ENCODE data around the gene GPD2.
A peak's percentile ranks its signal among the peaks of the same experiment; 100 is the strongest.

GPD2 gene

DNA sequence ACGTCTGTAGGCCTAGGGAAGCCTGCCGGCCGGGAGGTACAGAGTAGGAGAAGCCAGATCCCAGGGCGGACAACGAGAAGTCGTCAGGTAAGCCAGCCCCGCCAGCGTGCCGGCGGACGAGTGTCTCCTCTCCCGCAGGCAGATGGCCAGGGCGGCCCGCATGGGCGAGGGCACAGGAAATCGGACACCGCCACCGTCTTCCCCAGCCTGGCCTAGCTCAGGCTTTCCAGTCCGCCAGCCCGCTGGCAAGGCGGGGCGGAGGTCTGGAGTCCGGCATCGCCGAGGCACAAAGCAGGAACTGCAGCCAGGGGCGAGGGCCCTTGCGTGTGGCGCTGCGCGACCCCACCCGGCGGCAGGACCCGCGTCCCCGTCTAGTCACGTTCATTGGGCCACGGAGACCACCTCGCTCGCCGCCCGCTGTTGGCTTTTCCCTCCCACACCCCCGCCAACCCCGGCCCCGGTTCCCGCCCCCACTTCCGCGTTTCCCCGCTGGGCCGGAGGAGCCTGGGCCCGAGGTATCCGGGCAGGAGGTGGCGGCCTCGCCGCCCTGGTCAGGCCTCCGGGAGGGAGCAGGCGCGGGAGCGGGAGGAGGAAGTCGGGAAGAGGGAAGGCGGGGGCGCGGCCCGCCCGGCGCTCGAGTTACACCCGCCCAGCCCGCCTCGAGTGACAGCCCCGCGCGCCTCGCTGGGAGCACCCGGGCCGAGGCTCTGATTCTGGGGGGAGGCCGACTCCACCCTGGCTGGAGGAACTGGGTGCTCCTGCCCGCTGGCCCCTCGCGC lies at the start of gene GPD2:
TSS of gene GPD2 (plus strand) at position 662 of the 779 bp plus-strand sequence. CDS start 39,727 bp downstream, outside the sequence.
- DNase-seq: peak; percentile 87

DNA sequence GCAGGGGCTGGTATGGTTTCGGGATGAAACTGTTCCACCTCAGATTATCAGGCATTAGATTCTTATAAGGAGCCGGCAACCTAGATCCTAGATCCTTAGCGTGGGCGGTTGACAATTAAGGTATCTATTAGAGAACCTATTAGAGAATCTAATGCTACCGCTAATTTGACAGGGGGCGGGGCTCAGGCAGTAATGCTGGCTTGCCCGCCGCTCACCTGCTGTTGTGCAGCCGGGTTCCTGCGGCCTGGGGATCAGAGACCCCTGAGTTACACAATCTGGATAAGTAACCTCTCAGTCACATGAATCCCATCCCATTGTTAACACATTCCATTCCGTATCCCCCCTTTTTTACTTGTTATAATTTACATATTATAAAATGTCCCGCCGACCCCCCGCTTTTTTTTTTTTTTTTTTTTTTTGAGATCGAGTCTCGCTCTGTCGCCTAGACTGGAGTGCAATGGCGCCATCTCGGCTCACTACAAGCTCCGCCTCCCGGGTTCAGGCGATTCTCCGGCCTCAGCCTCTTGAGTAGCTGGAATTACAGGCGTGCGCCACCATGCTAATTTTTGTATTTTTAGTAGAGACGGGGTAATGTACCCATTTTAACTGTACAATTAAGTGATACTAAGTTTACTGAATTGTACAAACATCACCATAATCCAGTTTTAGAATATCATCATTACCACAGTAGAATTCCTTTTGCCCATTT lies 42.0 kb upstream of the GPD2 start:
- DNase-seq: no peak

DNA sequence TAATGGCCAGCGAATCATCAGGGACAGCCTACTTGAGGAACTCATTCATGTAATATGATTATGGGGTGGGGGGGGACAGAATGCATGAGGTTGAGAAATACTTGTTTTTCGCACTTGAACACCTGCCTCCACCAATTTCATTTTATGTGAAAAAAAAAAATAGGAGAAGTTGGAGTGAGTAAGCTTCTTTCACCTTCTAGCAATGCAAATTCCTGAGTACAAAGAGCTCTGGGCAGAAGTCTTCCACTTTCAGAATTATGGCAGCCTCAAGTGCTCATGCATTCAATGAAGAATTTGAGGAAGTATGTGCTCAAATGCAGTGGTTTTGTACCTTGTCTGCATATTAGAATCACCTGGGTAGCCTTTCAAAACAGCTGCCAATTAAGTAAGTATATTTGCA lies 40.1 kb upstream of the GPD2 start:
- no peak for DNase-seq

DNA sequence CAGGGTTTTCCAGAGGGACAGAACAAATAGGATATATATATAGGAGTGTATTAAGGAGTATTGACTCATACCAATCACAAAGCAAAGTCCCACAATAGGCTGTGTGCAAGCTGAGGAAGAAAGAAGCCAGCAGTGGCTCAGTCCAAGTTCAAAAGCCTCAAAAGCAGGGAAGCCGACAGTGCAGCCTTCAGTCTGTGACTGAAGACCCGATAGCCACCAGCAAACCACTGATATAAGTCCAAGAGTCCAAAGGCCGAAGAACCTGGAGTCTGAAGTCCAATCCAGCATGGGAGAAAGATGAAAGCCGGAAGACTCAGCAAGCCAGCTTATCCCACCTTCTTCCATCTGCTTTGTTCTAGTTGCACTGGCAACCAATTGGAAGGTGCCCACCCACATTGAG lies 39.0 kb upstream of the GPD2 start:
- DNase-seq: no peak

DNA sequence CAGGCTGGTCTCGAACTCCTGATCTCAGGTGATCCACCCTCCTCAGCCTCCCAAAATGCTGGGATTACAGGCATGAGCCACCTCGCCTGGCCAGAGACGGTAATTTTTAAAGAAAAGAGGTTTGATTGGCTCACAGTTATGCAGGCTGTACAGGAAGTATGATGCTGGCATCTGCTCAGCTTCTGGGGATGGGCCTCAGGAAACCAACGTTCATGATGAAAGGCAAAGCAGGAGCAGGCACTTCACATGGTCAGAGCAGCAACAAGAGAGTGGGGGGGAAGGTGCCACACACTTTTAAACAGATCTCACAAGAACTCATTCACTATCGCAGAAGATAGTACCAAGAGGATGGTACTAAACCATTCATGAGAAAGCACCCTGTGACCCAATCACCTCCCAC lies 38.0 kb upstream of the GPD2 start:
- DNase-seq: no peak

DNA sequence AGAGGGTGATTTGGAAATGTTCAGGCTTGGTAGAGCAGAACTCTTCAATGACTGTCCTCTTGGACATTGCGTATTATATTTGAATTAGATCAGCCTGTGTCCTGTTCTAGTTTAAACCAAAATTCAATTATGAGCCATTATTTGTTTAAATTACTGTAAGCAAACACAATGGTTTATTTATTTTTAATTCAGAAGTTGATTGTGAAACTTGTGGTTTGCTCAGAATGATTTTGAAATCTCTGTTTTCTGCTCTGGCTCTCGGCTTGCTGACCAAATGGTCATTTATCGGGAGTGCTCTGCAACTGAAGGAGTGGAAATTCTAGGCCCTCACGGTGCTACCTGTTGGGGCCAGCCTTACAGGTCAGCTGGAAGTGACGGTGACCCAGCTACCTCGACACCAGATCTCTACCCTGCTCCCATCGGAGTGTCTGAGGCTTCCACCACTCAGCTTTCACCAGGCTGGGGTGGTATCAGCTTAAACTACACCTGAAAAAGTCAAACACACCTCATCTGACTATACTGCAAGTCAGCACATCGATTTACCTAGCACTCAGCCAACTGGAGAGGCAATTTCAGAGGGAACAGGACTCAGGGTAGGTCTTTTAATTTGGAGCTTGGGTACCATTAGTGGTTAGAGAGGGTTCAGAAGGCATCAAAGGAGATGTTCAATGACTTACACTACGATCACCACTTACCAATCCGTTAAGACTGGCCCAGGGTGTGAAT lies 36.8 kb upstream of the GPD2 start:
- DNase-seq: peak; percentile 42

DNA sequence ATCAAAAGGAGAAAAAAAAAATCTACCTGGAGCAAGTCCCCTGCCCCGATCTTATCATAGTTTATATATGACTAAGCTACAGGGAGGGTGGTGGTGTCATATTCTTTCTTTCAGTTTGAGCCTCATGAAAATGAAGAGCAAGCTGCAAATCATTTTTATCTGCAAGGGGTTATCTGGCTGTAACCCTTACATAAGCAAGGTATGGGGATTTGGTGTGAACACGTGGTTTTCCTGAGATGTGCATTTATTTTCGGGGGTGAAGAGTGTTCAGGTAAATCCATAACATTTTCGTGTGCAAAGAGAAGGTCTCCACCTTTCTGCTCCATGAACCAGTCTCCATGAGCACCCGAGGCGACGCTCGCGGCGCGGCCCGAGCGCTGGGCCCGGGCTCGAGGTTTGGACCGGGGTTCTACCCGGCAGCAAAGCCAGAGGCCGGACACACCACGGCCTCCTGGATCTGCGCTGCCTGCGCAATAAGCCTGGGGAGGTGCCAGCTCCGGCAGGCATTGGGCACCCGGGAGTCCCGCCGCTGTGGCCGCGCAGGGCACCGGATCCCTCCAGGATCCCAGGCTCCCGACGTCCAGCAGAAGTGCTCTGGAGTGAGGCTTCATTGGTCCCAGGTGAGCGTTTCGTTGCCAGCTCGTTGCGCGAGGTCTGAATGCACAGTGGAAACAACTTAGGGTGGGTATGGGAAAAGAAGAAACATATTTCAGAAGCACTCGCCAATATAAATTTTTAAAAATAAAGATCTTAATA lies 36.1 kb upstream of the GPD2 start:
- DNase-seq: peak; percentile 84

DNA sequence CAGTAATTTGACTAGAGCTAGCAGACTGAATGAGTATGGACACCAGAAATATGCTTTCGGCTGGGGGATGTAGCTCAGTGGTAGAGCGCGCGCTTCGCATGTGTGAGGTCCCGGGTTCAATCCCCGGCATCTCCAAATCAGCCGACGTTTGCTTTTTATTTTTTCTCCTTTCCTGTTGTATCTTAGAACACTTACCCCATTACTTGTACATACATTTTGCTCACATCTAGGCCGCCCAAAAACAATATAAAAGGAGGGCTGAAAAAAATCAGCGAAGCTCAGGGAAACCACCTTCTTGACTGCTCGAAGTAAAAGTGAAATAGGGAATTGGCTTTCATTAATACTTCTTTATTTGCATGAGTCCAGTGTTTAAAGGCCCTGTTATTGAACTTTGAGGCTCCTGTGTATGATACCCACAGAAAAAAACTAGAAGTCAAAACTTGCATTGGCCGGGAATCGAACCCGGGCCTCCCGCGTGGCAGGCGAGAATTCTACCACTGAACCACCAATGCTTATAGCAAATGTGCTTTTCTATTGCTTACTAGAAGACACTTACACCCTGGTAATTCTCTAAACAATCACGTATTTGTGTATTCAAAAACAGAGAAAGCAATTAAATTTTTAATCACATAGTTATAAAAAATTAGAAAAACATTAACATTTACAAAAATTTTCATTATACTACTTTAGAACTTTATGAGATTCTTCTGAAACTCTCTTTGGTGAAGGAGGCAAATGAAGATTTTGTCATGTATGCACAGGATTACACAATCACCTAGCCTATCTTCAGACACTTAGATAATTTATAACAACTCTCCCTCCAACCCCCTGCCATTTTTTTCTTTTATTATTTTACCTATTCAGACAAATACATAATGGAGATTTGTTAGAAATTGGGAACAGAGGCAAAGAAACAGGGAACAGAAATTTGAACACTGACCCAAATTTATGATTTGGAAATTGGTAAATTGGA lies 35.2 kb upstream of the GPD2 start:
- peak; percentile 74 for DNase-seq

DNA sequence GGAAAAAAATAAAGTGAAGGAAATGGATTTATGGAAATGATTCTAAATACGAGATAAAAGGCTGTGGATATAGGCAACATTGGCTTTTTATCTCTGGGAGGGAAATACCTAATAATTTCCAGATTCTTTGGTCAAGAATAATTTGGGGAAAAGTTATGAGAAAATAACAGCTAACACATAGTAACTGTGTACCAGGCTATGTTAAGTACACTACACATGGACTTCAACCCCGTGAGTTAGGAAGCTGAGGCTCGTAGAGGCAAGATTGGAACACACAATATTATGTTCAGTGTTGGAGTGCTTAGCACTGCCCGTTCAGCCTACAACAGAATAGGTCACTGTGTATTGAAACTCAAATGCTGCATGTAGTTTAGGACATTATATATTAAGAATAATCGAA lies 34.3 kb upstream of the GPD2 start:
- DNase-seq: no peak

DNA sequence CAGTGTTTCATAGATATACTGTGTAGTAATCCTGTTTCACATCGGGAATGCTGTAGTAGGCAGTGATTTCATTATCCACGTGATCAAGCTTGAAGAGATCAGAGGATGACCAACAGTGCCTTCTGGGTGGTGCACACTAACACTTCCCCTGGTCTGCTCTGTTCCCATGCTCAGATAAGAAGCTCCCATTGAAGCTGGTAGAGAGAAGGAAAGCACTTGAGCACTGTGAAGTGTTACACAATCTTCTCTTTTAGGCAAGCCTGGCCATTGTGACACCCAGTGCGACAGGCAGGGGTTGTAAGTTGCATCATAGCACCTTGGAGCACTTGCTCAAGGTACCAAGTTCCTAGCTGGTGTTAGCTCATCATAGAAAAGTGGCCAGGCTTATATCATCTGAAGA lies 30.6 kb upstream of the GPD2 start:
- no peak for DNase-seq

DNA sequence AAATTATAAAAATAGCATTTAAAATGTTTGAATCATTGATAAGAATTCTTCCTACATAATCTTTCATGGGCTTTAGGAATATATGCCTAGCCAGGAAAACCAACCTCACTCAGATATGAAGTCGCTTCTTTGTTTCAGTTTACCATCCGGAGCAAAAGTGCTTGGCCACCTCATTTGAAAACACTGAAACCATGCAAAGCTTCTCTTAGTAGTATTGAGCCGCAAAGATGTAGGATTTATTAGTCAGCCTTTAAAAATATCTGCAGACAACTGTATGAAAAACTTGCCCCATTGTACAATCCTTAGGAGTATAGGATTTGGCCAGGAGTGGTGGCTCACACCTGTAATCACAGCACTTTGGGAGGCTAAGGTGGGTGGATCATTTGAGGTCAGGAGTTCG lies 24.3 kb upstream of the GPD2 start:
- no peak for DNase-seq

DNA sequence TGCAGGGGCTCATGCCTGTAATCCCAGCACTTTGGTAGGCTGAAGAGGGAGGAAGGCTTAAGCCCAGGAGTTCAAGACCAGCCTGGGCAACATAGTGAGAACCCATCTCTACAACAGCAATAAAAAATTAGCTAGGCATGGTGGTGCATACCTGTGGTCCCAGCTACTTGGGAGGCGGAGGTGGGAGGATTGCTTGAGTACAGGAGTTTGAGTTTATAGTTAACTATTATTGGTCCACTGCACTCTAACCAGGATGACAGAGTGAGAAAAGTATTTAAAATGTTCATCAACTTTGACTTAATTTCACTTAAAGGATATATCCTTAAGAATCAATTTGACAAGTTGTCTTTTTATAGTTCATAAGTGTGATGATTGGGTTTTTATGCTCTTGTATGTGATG lies 14.3 kb upstream of the GPD2 start:
- DNase-seq: no peak

DNA sequence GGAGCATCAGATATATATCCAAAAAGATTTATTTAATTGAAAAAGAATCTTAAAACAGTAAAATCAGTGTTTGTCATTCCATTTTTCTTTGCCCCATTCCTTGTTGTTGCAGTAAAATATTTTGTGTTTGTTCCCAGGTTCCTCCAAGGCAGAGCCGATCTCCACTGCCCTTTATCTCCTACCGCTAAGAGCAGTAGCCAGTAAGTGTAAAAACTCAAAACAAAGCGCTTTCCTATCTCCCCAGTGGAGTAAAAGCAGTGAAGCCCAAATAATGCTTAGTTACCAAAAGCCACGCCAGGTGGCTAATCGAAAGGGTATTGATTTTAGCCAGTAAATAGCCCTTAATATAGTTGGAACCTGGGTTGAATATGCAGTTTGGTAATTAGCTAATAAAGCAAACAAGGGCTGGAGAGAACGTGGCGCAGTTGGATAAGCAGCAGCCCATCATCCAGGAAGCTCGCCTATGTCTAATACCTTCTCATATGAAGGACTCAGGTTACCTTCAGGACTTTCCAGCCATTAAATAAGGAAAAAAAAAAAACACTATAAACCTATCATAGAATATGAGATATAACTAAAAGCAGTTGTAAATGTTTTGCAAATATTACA lies 12.4 kb upstream of the GPD2 start:
- peak; percentile 70 for DNase-seq

DNA sequence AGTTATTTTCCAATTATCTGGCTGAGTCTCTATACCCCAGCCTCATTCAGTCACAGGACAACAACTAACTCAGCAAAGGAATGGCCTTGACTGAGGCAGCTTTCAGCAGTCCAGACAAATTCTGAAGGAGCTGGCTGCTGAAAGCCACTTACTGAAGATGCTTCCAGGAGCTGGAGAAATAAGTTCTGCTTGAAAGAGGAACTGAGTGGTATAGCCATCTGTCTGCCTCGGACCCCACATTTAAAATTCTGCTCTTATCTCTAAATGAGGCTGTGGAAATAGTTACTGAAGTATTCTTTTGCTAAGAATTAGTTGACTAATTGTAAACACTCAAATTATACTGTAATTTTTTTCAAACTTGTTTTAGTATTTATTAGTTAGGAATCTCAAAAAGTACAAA lies 9.1 kb upstream of the GPD2 start:
- DNase-seq: no peak

DNA sequence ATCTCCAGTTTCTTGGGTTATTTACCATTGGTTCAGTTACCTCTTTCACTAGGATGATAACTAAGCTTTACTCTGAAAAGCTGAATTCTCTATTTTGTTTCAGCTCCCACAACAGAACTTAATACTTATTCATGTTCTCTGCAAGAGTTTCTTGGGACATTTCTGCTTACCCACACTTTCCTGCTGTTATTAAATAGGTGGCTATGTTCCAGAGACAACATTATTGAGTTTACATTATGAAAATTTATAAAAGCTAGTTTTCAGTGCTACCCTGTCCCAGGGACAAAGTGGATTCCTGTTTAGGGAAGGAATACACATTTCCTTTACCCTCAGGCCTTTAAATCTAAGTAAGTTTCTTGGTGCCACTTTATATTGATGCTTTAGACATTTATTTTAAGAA lies 7.0 kb upstream of the GPD2 start:
- no peak for DNase-seq

DNA sequence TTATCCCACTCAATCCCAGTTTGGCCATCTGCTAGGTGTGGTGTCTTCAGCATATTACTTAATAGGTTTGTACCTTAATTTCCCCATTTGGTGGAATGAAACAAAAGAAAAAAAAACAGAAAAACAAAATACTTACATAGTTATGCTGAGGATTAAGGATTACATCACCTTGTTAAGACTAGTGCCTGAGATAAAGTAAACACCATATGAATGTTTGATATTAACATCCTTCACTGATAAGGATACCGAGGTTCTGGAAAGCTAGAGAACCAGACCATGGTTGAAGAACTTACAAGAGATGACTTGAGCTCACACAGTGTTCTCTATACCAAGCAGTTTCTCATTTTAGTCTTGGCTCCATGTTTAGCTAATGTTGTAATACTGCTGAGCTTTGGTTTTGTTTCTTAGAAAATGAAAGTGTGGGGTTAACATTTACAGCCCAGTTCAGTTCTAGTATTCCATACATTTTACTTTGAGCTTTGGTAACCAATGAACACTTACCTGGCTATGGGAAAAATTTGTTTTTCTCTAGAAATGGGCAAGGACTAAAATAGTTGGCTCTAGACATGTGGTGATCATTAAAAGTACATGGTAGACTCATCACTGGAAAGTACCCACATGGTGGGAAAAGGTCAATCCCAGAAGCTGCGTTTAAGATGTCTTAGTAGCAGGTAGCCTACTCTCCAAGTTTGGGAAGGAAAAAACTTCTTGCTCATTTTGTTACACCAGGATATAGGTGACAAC lies 5.8 kb upstream of the GPD2 start:
- no peak for DNase-seq

DNA sequence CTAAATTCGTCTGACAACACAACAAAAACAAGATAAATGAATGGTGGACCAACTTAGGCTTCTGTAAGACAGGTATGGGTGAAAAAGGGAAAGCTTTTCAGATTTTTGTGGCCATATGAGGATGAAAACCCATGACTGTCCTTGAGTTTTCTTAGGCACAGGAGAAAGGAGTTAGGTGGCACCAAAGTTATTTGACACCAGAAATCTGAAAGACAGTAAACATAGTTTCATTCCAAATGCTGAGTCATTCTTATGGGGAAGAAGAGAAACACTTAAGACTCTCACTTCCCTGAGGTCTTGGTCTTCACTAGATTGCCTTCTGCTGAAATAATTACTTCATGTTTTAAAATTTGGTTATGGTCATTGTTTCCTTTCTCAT lies 5.2 kb upstream of the GPD2 start:
- DNase-seq: peak; percentile 36

DNA sequence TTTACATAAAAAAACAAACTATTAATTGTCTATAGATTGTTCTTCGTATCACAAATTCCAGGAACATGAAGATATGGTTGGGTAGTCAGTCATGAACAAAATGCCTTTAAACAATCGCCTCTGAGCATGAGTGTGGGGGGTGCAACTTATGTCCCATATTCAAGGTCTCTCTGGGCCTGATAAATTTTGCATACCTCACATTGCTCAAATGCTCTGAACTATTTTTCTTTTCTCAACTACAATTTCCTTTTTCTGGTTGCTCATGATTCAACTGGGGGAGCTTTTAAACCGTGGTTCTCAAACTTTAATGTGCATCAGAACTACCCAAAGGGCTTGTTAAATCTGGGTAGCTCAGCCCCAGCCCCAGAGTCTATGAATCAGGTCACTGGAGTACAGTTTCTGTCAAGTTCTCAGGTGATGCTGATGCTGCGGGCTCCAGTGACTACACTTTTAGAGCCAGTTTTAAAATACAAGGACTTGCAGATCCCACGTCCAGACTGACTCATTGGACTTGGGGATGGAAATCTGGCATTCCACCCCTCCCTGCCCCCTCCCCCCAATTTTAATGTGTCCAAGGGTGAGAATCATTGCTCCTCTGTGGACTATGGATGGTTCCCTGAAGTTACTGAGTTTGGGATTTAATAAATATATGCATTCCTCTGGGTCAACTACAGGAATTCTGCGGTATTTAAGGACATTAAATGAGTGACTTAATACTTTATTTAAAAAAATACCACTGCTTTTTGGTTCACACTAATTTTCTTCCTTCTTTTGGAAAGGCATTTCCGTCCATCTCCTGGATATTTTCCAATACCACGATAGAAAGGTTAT lies 1.5 kb upstream of the GPD2 start:
- DNase-seq: no peak

DNA sequence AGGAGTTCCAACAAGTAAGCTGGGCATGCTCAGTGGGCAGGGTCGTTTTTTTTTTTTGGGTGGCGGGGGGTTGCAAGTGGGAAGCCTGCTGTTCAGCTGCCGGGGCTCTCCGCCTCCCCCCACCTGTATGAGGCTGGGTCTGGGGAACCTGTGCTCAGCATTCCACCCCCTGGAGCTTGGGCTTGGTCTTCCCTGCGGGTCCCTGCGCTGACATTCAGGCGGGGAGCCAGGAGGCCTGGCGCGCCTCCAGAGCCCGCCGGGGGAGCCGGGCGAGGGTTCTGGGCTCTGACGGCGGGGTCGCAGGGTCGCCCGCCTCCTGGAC lies 822 bp upstream of the GPD2 start:
- peak; percentile 84 for DNase-seq

DNA sequence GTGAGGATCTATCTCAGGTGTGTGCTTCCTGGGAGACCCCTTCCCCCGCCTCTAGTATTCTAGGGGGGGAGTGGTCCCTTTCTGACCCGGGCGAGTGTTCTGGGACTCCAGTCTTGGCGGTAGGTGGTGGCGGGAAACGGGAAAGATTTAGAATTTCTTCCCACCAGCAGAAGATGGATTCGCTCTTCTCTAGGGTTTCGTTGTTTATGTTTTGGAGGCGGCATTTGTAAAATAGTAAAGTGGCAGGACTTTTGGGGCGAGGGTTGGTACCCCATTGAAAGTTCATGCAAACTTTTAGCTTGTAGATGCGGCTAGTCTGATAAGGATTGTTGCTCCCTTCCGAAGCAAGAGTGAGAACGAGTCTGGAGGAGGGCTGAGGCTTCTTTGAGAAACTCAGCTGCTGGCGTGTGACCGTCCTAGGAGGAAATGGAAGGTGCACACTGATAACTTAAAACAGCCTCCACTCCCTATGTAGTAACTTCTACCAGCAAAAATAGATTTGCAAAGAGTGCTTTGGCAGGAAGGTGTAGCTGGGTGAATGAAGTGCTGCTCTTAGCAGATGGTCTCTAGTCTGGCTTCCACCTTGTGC lies 412 bp downstream of the GPD2 start:
- peak; percentile 27 for DNase-seq

Measured in NCI-H69 (cell line).